Measurements from ENCODE around the gene TIAM1. TPM values are rescaled to one million over a fixed set of nuclear protein-coding genes. Genes with fewer than 3 reads are reported as not detected.

Gene TIAM1
- total and polyA plus RNA-seq, 9 donors: 8.7 to 21.3 (median 12.4) TPM

- H3K4me3 ChIP-seq (ENCODE audit: low read length): peak overlapping the region; percentile 61
- WGBS (ENCODE audit: insufficient coverage): no CpG with 5 or more reads among the region's 2 CpGs
- no peaks in the 10 kb centered on the region for H3K36me3 ChIP-seq (ENCODE audit: control insufficient read depth, insufficient read depth, low read length)
- peaks cover 10% of the 10 kb centered on the region for H3K4me1 ChIP-seq (ENCODE audit: control insufficient read depth, insufficient read depth, low read length)
- H3K27me3 ChIP-seq (ENCODE audit: control insufficient read depth, insufficient read depth, low read length): peaks cover 22% of the 10 kb centered on the region
- H3K27ac ChIP-seq (ENCODE audit: low read length): no peak overlapping the region
- H3K9me3 ChIP-seq (replicated peaks; ENCODE audit: control insufficient read depth, low read depth, low read length): no peaks in the 10 kb centered on the region
- DNase-seq: no peak
These were observed 991 bp downstream of the TIAM1 start for GRCh38 chr21:31343030-31343510.

DNA sequence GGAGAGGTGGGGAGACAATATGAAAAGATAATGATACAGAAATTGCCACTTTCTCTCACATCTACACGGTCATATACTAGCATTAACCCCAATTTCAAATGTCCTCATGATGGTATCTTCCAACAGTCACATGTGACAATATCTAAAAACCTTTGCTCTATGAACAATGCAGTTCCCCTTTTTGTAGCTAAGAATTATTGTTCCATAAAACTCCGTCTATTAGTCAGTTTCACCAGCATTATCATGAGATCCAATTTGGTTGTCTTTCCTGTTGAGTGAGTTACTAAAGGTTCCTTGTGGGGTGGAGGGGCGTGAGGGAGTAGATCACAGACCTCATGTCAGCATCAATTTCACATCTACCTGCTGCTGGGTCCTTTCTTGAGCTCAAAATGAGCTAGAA lies 1.7 kb downstream of the TIAM1 start:
- H3K4me3 ChIP-seq (ENCODE audit: low read length): no peak overlapping the region
- peaks cover 10% of the 10 kb centered on the region for H3K4me1 ChIP-seq (ENCODE audit: control insufficient read depth, insufficient read depth, low read length)
- peaks cover 22% of the 10 kb centered on the region for H3K27me3 ChIP-seq (ENCODE audit: control insufficient read depth, insufficient read depth, low read length)
- no peak overlapping the region for H3K27ac ChIP-seq (ENCODE audit: low read length)
- no peaks in the 10 kb centered on the region for H3K36me3 ChIP-seq (ENCODE audit: control insufficient read depth, insufficient read depth, low read length)
- no peaks in the 10 kb centered on the region for H3K9me3 ChIP-seq (replicated peaks; ENCODE audit: control insufficient read depth, low read depth, low read length)
- WGBS (ENCODE audit: insufficient coverage): no CpG with 5 or more reads among the region's 3 CpGs
- DNase-seq: no peak

DNA sequence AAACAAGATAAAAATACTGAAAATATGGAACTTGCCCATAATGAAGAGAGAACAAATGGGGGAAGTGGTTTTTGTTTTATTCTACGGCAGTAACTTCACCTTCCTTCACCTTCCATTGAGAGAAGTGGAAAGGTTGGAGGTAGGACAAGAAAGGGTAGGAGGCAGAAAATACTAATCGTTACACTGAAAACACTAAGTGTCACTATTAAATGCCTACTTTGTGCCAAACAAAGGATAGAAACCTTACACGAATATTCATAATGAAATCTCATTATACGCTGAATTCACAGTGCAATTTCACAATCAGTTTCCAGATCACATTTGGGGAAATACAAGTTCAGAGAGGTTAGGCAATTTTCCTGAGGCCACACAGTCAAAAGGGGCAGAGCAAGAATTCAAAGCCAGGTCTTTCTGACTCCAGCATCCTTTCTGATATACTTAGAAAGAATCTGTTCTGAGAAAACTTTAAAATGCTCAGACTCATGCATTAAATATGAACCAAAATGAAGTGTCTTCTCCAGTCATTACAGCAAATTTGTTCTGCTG lies 3.0 kb downstream of the TIAM1 start:
- H3K27ac ChIP-seq (ENCODE audit: low read length): no peak overlapping the region
- peaks cover 20% of the 10 kb centered on the region for H3K27me3 ChIP-seq (ENCODE audit: control insufficient read depth, insufficient read depth, low read length)
- H3K4me3 ChIP-seq (ENCODE audit: low read length): no peak overlapping the region
- no peaks in the 10 kb centered on the region for H3K9me3 ChIP-seq (replicated peaks; ENCODE audit: control insufficient read depth, low read depth, low read length)
- H3K4me1 ChIP-seq (ENCODE audit: control insufficient read depth, insufficient read depth, low read length): peaks cover 20% of the 10 kb centered on the region
- H3K36me3 ChIP-seq (ENCODE audit: control insufficient read depth, insufficient read depth, low read length): no peaks in the 10 kb centered on the region
- no peak for DNase-seq
- no CpG with 5 or more reads among the region's 4 CpGs for WGBS (ENCODE audit: insufficient coverage)

- H3K27me3 ChIP-seq (ENCODE audit: control insufficient read depth, insufficient read depth, low read length): peaks cover 20% of the 10 kb centered on the region
These were observed 3.5 kb downstream of the TIAM1 start for GRCh38 chr21:31340514-31340913.

GRCh38 chr21:31339721-31340120 lies 4.3 kb downstream of the TIAM1 start:
- Histone ChIP-seq H3K4me1 (ENCODE audit: control insufficient read depth, insufficient read depth, low read length) (peaks cover 22% of the 10 kb centered on the region), H3K4me3 (ENCODE audit: low read length) (no peak overlapping the region), H3K27me3 (ENCODE audit: control insufficient read depth, insufficient read depth, low read length) (peaks cover 20% of the 10 kb centered on the region), H3K36me3 (ENCODE audit: control insufficient read depth, insufficient read depth, low read length) (no peaks in the 10 kb centered on the region), H3K27ac (ENCODE audit: low read length) (no peak overlapping the region), H3K9me3 (replicated peaks; ENCODE audit: control insufficient read depth, low read depth, low read length) (no peaks in the 10 kb centered on the region)
- peak; percentile 36 for DNase-seq
- WGBS (ENCODE audit: insufficient coverage): 75% methylated on average over 2 of the region's 4 CpGs

More at GRCh38 chr21:31340514-31340913, 3.5 kb downstream of the TIAM1 start:
- H3K4me1 ChIP-seq (ENCODE audit: control insufficient read depth, insufficient read depth, low read length): peaks cover 22% of the 10 kb centered on the region
- H3K27ac ChIP-seq (ENCODE audit: low read length): no peak overlapping the region
- DNase-seq: no peak
- 92% methylated on average over 3 of the region's 6 CpGs for WGBS (ENCODE audit: insufficient coverage)
- H3K4me3 ChIP-seq (ENCODE audit: low read length): no peak overlapping the region
- H3K36me3 ChIP-seq (ENCODE audit: control insufficient read depth, insufficient read depth, low read length): no peaks in the 10 kb centered on the region
- H3K9me3 ChIP-seq (replicated peaks; ENCODE audit: control insufficient read depth, low read depth, low read length): no peaks in the 10 kb centered on the region

GRCh38 chr21:31338908-31339368 lies 5.1 kb downstream of the TIAM1 start:
- Histone ChIP-seq H3K27me3 (ENCODE audit: control insufficient read depth, insufficient read depth, low read length) (peaks cover 14% of the 10 kb centered on the region), H3K27ac (ENCODE audit: low read length) (no peak overlapping the region), H3K36me3 (ENCODE audit: control insufficient read depth, insufficient read depth, low read length) (no peaks in the 10 kb centered on the region), H3K4me3 (ENCODE audit: low read length) (no peak overlapping the region), H3K9me3 (replicated peaks; ENCODE audit: control insufficient read depth, low read depth, low read length) (no peaks in the 10 kb centered on the region), H3K4me1 (ENCODE audit: control insufficient read depth, insufficient read depth, low read length) (peaks cover 18% of the 10 kb centered on the region)
- WGBS (ENCODE audit: insufficient coverage): no CpG with 5 or more reads among the region's 3 CpGs
- DNase-seq: peak; percentile 49

DNA sequence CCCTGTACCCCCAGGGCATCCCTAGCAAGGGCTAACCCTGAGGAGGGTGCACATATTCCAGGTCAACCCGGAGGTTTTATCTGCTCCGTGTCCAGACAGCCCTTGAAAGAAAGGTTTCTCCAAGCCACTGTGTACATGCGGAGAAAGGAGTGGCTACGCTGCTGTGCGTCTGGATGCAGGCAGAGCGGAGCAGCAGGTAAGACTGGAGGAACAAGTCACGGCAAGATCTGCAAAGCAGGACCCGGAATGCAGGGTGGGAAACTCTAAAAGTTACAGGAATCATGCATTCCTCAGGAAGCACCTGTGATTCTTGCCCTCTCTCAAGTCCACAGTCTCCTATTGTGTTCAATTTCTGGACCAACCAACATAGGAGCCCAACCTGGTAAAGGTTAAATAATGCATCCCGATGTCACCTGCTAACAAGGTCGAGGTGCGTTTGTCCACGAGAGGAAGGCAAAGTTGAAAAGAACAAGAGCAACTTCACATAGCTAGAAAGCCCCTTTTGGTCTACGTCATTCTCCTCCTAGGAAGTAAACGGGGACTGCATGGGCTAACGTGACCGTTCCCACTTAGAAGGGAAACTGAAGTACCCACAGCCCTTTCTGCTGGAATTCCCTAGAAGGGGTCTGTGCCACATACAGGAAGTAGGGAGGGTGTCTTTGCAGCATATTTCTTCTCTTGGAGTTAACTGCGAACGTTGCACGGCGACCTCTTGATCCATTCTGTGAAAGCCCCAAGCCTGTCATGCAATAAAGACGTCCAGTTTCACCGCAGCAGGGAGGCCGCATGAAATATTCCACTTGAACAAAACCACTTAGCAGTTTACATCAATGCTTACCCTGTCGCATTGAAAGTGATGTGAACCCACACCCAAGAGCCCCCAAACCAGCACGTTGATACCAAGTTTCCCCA lies 5.8 kb downstream of the TIAM1 start:
- Histone ChIP-seq H3K36me3 (ENCODE audit: control insufficient read depth, insufficient read depth, low read length) (no peaks in the 10 kb centered on the region), H3K4me1 (ENCODE audit: control insufficient read depth, insufficient read depth, low read length) (peaks cover 12% of the 10 kb centered on the region), H3K4me3 (ENCODE audit: low read length) (no peak overlapping the region), H3K27me3 (ENCODE audit: control insufficient read depth, insufficient read depth, low read length) (peaks cover 7% of the 10 kb centered on the region), H3K9me3 (replicated peaks; ENCODE audit: control insufficient read depth, low read depth, low read length) (no peaks in the 10 kb centered on the region), H3K27ac (ENCODE audit: low read length) (no peak overlapping the region)
- WGBS (ENCODE audit: insufficient coverage): 63% methylated on average over 21 of the region's 25 CpGs
- DNase-seq: no peak

DNA sequence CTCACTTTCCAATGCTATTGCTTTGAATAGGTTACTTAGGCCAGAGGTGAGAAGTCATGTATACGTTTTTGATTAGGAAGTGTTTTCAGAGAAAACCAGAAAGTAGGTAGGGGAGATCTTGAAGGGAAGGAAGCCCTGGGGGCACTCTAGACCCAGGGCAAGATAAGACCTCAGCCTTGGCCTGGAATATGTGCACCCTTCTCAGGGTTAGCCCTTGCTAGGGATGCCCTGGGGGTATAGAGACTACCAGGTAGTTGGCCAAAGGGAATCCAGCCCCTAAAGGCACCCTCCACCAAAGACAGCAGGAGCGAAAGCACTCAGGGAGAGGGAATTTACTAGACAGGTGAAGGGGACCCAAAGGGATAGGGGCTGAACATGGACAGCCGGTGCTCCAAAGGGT lies 7.0 kb downstream of the TIAM1 start:
- Histone ChIP-seq H3K4me1 (ENCODE audit: control insufficient read depth, insufficient read depth, low read length) (peaks cover 12% of the 10 kb centered on the region), H3K9me3 (replicated peaks; ENCODE audit: control insufficient read depth, low read depth, low read length) (no peaks in the 10 kb centered on the region), H3K4me3 (ENCODE audit: low read length) (no peak overlapping the region), H3K36me3 (ENCODE audit: control insufficient read depth, insufficient read depth, low read length) (no peaks in the 10 kb centered on the region), H3K27me3 (ENCODE audit: control insufficient read depth, insufficient read depth, low read length) (no peaks in the 10 kb centered on the region), H3K27ac (ENCODE audit: low read length) (no peak overlapping the region)
- WGBS (ENCODE audit: insufficient coverage): 88% methylated on average over 1 of the region's 3 CpGs
- no peak for DNase-seq

DNA sequence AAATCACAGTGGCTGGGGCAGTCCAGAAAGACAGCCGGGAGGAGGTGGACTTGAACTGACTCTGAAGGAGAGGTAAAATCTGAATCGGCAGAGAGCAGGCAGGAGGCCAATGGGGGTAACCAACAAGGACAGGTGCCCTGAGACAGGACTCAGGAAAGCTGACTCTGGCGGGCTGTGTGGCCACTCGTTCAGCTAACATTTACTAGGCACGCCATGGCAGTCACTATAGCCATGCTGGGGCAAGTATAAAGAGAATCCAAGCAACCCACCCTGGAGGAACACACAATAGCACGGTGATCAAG lies 7.4 kb downstream of the TIAM1 start:
- peaks cover 12% of the 10 kb centered on the region for H3K4me1 ChIP-seq (ENCODE audit: control insufficient read depth, insufficient read depth, low read length)
- H3K27ac ChIP-seq (ENCODE audit: low read length): peak overlapping the region; percentile 47
- WGBS (ENCODE audit: insufficient coverage): 91% methylated on average over 5 of the region's 6 CpGs
- H3K27me3 ChIP-seq (ENCODE audit: control insufficient read depth, insufficient read depth, low read length): no peaks in the 10 kb centered on the region
- no peaks in the 10 kb centered on the region for H3K36me3 ChIP-seq (ENCODE audit: control insufficient read depth, insufficient read depth, low read length)
- H3K4me3 ChIP-seq (ENCODE audit: low read length): no peak overlapping the region
- no peaks in the 10 kb centered on the region for H3K9me3 ChIP-seq (replicated peaks; ENCODE audit: control insufficient read depth, low read depth, low read length)
- no peak for DNase-seq

GRCh38 chr21:31335957-31336738 lies 7.9 kb downstream of the TIAM1 start:
- 38% methylated on average over 5 of the region's 12 CpGs for WGBS (ENCODE audit: insufficient coverage)
- Histone ChIP-seq H3K27ac (ENCODE audit: low read length) (peak overlapping the region; percentile 47), H3K27me3 (ENCODE audit: control insufficient read depth, insufficient read depth, low read length) (no peaks in the 10 kb centered on the region), H3K36me3 (ENCODE audit: control insufficient read depth, insufficient read depth, low read length) (no peaks in the 10 kb centered on the region), H3K4me3 (ENCODE audit: low read length) (no peak overlapping the region), H3K9me3 (replicated peaks; ENCODE audit: control insufficient read depth, low read depth, low read length) (no peaks in the 10 kb centered on the region), H3K4me1 (ENCODE audit: control insufficient read depth, insufficient read depth, low read length) (peaks cover 12% of the 10 kb centered on the region)
- peak; percentile 96 for DNase-seq

All from muscle of leg (tissue), 11 donors.